Metanephros (tissue), 2 donors: Measurements from ENCODE around the gene AMD1. TPM values are rescaled to one million over a fixed set of nuclear protein-coding genes. Genes with fewer than 3 reads are reported as not detected.

ENCODE experiments used
- small RNA-seq: library from RNA; depleted of rRNA; stranded (forward); fragments of <200 nt; gene quantifications from one replicate; pipeline ENCODE3, GENCODE V24; 2014; ENCODE audit warnings: low replicate concordance
- total RNA-seq: library from RNA; depleted of rRNA; stranded (reverse); fragments of >200 nt; gene quantifications from one replicate; pipeline ENCODE4 v1.2.3, GENCODE V29; 2014

The AMD1 gene
- total RNA-seq: 47.6 TPM

GRCh38 chr6:110873981-110874879 is at the start of gene AMD1:
Gene AMD1, plus strand, starts transcription at chr6:110874785. Its CDS starts 321 bp downstream, at chr6:110875106.

Small RNA genes within 50 kb of the gene (small RNA-seq; reads per million reads assigned to genes)
- not detected for gene RNU6-1115P
- not detected for gene SNORA40C

Other genes with a start within 250 kb of the AMD1 start
- 23.7 TPM for gene CDK19, start 59.3 kb upstream of the AMD1 start, total RNA-seq
- 21.3 TPM for gene GTF3C6, start 83.9 kb downstream of the AMD1 start, total RNA-seq
- 13.0 TPM for gene RPF2, start 107.3 kb downstream of the AMD1 start, total RNA-seq
- gene SLC16A10, start 212.7 kb downstream of the AMD1 start, total RNA-seq: 37.0 TPM